Neuronal stem cell (in vitro differentiated cells): ENCODE measurements around the gene SHC1.

Experiments
- DNase-seq: peaks from one replicate; pipeline ENCODE4 v3.0.0-alpha.2; 2013; ENCODE audit warnings: low spot score
- H2AFZ ChIP-seq: one replicate; pipeline ENCODE4 v1.6.1; 2013; ENCODE audit warnings: mild to moderate bottlenecking, low read length, inconsistent platforms
- H2AK5ac ChIP-seq: 2 replicates; pipeline ENCODE4 v1.6.1; 2013; ENCODE audit warnings: low read depth, mild to moderate bottlenecking, inconsistent platforms, low read length, moderate library complexity, mixed read lengths
- H2BK120ac ChIP-seq: 2 replicates; pipeline ENCODE4 v1.6.1; 2013; ENCODE audit warnings: low read depth, mild to moderate bottlenecking, inconsistent platforms, low read length, moderate library complexity, mixed read lengths
- H2BK12ac ChIP-seq: one replicate; pipeline ENCODE4 v1.6.1; 2013; ENCODE audit warnings: low read length, inconsistent platforms
- H2BK15ac ChIP-seq: 2 replicates; pipeline ENCODE4 v1.6.1; 2013; ENCODE audit warnings: mild to moderate bottlenecking, low read length, inconsistent platforms, mixed read lengths
- H2BK5ac ChIP-seq: one replicate; pipeline ENCODE4 v1.6.1; 2013; ENCODE audit warnings: inconsistent platforms, mild to moderate bottlenecking, low read length, moderate library complexity
- H3K14ac ChIP-seq: one replicate; pipeline ENCODE4 v1.6.1; 2013; ENCODE audit warnings: low read length, inconsistent platforms
- H3K18ac ChIP-seq: 2 replicates; pipeline ENCODE4 v1.6.1; 2013; ENCODE audit warnings: low read length, inconsistent platforms
- H3K23ac ChIP-seq: 2 replicates; pipeline ENCODE4 v1.6.1; 2013; ENCODE audit warnings: low read depth, mild to moderate bottlenecking, mixed read lengths, low read length, inconsistent platforms; ENCODE audit not compliant: poor library complexity
- H3K27ac ChIP-seq: replicated peaks from 3 replicates; pipeline ENCODE4 v1.5.1; 2013; ENCODE audit warnings: low read length, inconsistent platforms
- H3K27me3 ChIP-seq, 3 experiments: 2 replicates each; pipeline ENCODE4 v1.6.1; 2013; ENCODE audit warnings: low read length in 3 of 3, mild to moderate bottlenecking in 2 of 3, inconsistent platforms in 1 of 3, low read depth in 1 of 3, mixed read lengths in 1 of 3, moderate library complexity in 1 of 3; ENCODE audit not compliant: control insufficient read depth in 3 of 3, insufficient read depth in 3 of 3
- H3K36me3 ChIP-seq, 2 donors: replicated peaks in 1 of 2; 2 replicates each; pipeline ENCODE4 v1.6.1; 2013; ENCODE audit warnings: low read length in 2 of 2; ENCODE audit not compliant: control insufficient read depth in 2 of 2, insufficient read depth in 2 of 2
- H3K4ac ChIP-seq: 2 replicates; pipeline ENCODE4 v1.6.1; 2013; ENCODE audit warnings: inconsistent platforms, mild to moderate bottlenecking, low read length, moderate library complexity
- H3K4me1 ChIP-seq, 2 donors: 1 replicate in 1 of 2; 2 replicates in 1 of 2; pipeline ENCODE4 v1.6.1; 2013; ENCODE audit warnings: low read length in 2 of 2, low read depth in 1 of 2; ENCODE audit not compliant: control insufficient read depth in 2 of 2, insufficient read depth in 1 of 2
- H3K4me2 ChIP-seq: one replicate; pipeline ENCODE4 v1.6.1; 2013; ENCODE audit warnings: mild to moderate bottlenecking, low read length, inconsistent platforms; ENCODE audit not compliant: insufficient read depth, poor library complexity, severe bottlenecking
- H3K4me3 ChIP-seq, 2 donors: 2 replicates each; pipeline ENCODE4 v1.5.1; 2013; ENCODE audit warnings: low read length in 2 of 2, mild to moderate bottlenecking in 2 of 2, inconsistent platforms in 1 of 2, moderate library complexity in 1 of 2
- H3K79me1 ChIP-seq: one replicate; pipeline ENCODE4 v1.6.1; 2013; ENCODE audit warnings: low read depth, mild to moderate bottlenecking, inconsistent platforms, low read length, moderate library complexity
- H3K9ac ChIP-seq: one replicate; pipeline ENCODE4 v1.6.1; 2013; ENCODE audit warnings: mild to moderate bottlenecking, low read depth, low read length, inconsistent platforms; ENCODE audit not compliant: poor library complexity
- H3K9me3 ChIP-seq, 2 donors: replicated peaks in 1 of 2; 2 replicates each; pipeline versions ENCODE3 to v1.6.1; 2013; ENCODE audit warnings: low read length in 2 of 2, mild to moderate bottlenecking in 2 of 2, inconsistent platforms in 1 of 2, low read depth in 1 of 2, mixed read lengths in 1 of 2, moderate library complexity in 1 of 2; ENCODE audit not compliant: control insufficient read depth in 2 of 2, insufficient read depth in 1 of 2
- H4K8ac ChIP-seq: one replicate; pipeline ENCODE4 v1.6.1; 2013; ENCODE audit warnings: low read depth, mild to moderate bottlenecking, inconsistent platforms, low read length, moderate library complexity
- H4K91ac ChIP-seq: one replicate; pipeline ENCODE4 v1.6.1; 2013; ENCODE audit warnings: low read length, low read depth, mild to moderate bottlenecking, inconsistent platforms; ENCODE audit not compliant: poor library complexity
- WGBS, 2 donors: extraction: QIAGEN DNeasy Blood & Tissue Kit; methylation state at CpG; one replicate each; pipeline ENCODE4 v1.1.7; 2013; ENCODE audit warnings: missing lambda C conversion rate in 2 of 2, mixed read lengths in 1 of 2; ENCODE audit not compliant: insufficient read length in 2 of 2, insufficient replicate concordance in 1 of 2; ENCODE audit errors: extremely low coverage in 2 of 2; 5-methylcytosine and 5-hydroxymethylcytosine counted together

SHC1 gene

GRCh38 chr1:155012776-155013602 lies 42.4 kb upstream of the SHC1 start:
- Histone ChIP-seq H3K9ac (no peak overlapping the region), H2BK5ac (no peak overlapping the region), H3K18ac (no peak overlapping the region), H2BK120ac (no peak overlapping the region), H3K23ac (no peak overlapping the region), H3K9me3 (no peaks in the 10 kb centered on the region), H3K27me3 (no peaks in the 10 kb centered on the region), H3K4ac (no peak overlapping the region), H2AFZ (no peak overlapping the region), H4K8ac (no peak overlapping the region), H3K4me1 (peaks cover 17 to 40% of the 10 kb centered on the region in 2 donors), H3K79me1 (no peaks in the 10 kb centered on the region), H2AK5ac (peak overlapping the region; percentile 33), H3K4me3 (no peak overlapping the region), H3K14ac (no peak overlapping the region), H3K36me3 (peaks cover 14% of the 10 kb centered on the region in 2 donors), H2BK15ac (peak overlapping the region; percentile 72), H3K27ac (no peak overlapping the region), H4K91ac (no peak overlapping the region), H3K4me2 (no peak overlapping the region), H2BK12ac (no peak overlapping the region)
- WGBS, 2 donors, result no CpG with 5 or more reads among the region's 3 CpGs
- no peak for DNase-seq

GRCh38 chr1:155012026-155012546 lies 41.5 kb upstream of the SHC1 start:
- peak; percentile 62 for DNase-seq
- Histone ChIP-seq H2AK5ac (peak overlapping the region; percentile 58), H3K4me2 (peak overlapping the region; percentile 37), H2BK120ac (no peak overlapping the region), H2BK5ac (peak overlapping the region; percentile 91), H4K8ac (no peak overlapping the region), H3K79me1 (peaks cover 3% of the 10 kb centered on the region), H3K27ac (peak overlapping the region; percentile 16), H3K4ac (no peak overlapping the region), H2BK15ac (peak overlapping the region; percentile 74), H3K27me3 (no peaks in the 10 kb centered on the region), H3K18ac (peak overlapping the region; percentile 92), H2AFZ (no peak overlapping the region), H3K4me1 (peaks cover 17 to 35% of the 10 kb centered on the region in 2 donors), H3K36me3 (peaks cover 14% of the 10 kb centered on the region in 2 donors), H3K9ac (no peak overlapping the region), H2BK12ac (peak overlapping the region; percentile 24), H4K91ac (no peak overlapping the region), H3K23ac (peak overlapping the region; percentile 37), H3K14ac (no peak overlapping the region), H3K4me3 (no peak overlapping the region), H3K9me3 (no peaks in the 10 kb centered on the region)
- WGBS, 2 donors, result no CpG with 5 or more reads among the region's 9 CpGs

GRCh38 chr1:155011437-155012025 lies 41.0 kb upstream of the SHC1 start:
- Histone ChIP-seq H3K4ac (no peak overlapping the region), H2BK5ac (peak overlapping the region; percentile 91), H4K91ac (no peak overlapping the region), H3K79me1 (peaks cover 3% of the 10 kb centered on the region), H3K9me3 (no peaks in the 10 kb centered on the region), H3K14ac (no peak overlapping the region), H3K27me3 (no peaks in the 10 kb centered on the region), H3K4me2 (no peak overlapping the region), H2AK5ac (peak overlapping the region; percentile 58), H3K23ac (no peak overlapping the region), H3K36me3 (peaks cover 11 to 13% of the 10 kb centered on the region in 2 donors), H3K9ac (no peak overlapping the region), H2BK120ac (no peak overlapping the region), H3K27ac (peak overlapping the region; percentile 16), H4K8ac (no peak overlapping the region), H2BK12ac (peak overlapping the region; percentile 24), H3K18ac (peak overlapping the region; percentile 92), H2BK15ac (peak overlapping the region; percentile 74), H3K4me1 (peaks cover 14 to 31% of the 10 kb centered on the region in 2 donors), H2AFZ (no peak overlapping the region), H3K4me3 (no peak overlapping the region)
- WGBS, 2 donors, result no CpG with 5 or more reads among the region's 6 CpGs
- DNase-seq, result no peak

GRCh38 chr1:155011004-155011416 lies 40.5 kb upstream of the SHC1 start:
- no peak overlapping the region for H4K91ac ChIP-seq
- DNase-seq, result no peak
- H2AFZ ChIP-seq, result no peak overlapping the region
- no peak overlapping the region for H2BK120ac ChIP-seq
- H3K79me1 ChIP-seq, result peaks cover 3% of the 10 kb centered on the region
- no peak overlapping the region for H3K4ac ChIP-seq
- H3K14ac ChIP-seq, result no peak overlapping the region
- no peaks in the 10 kb centered on the region for H3K27me3 ChIP-seq
- no peak overlapping the region for H3K4me3 ChIP-seq
- H3K23ac ChIP-seq, result no peak overlapping the region
- no peak overlapping the region for H2BK12ac ChIP-seq
- no peak overlapping the region for H4K8ac ChIP-seq
- no CpG with 5 or more reads among the region's 5 CpGs for WGBS, 2 donors
- peaks cover 6 to 8% of the 10 kb centered on the region in 2 donors for H3K36me3 ChIP-seq
- peak overlapping the region; percentile 58 for H2AK5ac ChIP-seq
- peak overlapping the region; percentile 74 for H2BK15ac ChIP-seq
- H2BK5ac ChIP-seq, result peak overlapping the region; percentile 91
- peaks cover 14 to 29% of the 10 kb centered on the region in 2 donors for H3K4me1 ChIP-seq
- peak overlapping the region; percentile 92 for H3K18ac ChIP-seq
- no peaks in the 10 kb centered on the region for H3K9me3 ChIP-seq
- H3K4me2 ChIP-seq, result no peak overlapping the region
- no peak overlapping the region for H3K9ac ChIP-seq
- no peak overlapping the region for H3K27ac ChIP-seq
